ENCODE results near the gene SPOCK3. TPM values are rescaled to one million over a fixed set of nuclear protein-coding genes. Genes with fewer than 3 reads are reported as not detected.

SPOCK3 gene
- total and polyA plus RNA-seq, 2 experiments from 2014 or later: 1.6 to 4.1 TPM

DNA sequence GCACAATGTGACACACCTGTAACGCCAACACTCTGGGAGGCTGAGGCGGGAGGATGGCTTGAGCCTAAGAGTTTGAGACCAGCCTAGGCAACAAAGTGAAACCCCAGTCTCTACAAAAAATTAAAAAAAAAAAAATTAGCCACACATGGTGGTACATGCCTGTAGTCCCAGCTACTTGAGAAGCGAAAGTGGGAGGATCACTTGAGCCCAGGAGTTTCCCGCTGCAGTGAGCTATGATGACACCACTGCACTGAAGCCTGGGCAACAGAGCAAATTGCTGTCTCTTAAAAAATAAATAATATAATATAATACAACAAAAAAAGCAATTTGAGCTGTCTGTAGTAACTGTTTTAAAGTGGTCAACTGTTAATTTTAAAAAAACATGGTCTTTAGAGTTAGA lies 13.2 kb downstream of the SPOCK3 start:
- Mint-ChIP-seq H3K36me3 (ENCODE audit: low read depth) (no peaks in the 10 kb centered on the region), H3K27me3 (ENCODE audit: insufficient read depth, low read depth, poor library complexity) (no peaks in the 10 kb centered on the region), H3K4me3 (no peak overlapping the region), H3K9me3 (no peaks in the 10 kb centered on the region), H3K4me1 (peaks cover 10% of the 10 kb centered on the region; the same call in 2 of the 3 replicates), H3K27ac (no peak overlapping the region)
- Histone ChIP-seq H3K36me3 (ENCODE audit: insufficient read depth) (no peaks in the 10 kb centered on the region), H3K4me2 (no peak overlapping the region), H3K27me3 (ENCODE audit: insufficient read depth) (no peaks in the 10 kb centered on the region), H3K4me3 (no peak overlapping the region), H3K79me2 (replicated peaks; ENCODE audit: insufficient read depth) (no peaks in the 10 kb centered on the region), H4K20me1 (replicated peaks; ENCODE audit: insufficient read depth) (no peaks in the 10 kb centered on the region), H3K9me2 (ENCODE audit: insufficient read depth) (no peaks in the 10 kb centered on the region), H3K27ac (ENCODE audit: low read depth) (no peak overlapping the region), H3F3A (replicated peaks; ENCODE audit: low read depth) (no peaks in the 10 kb centered on the region), H2AFZ (no peak overlapping the region), H3K4me1 (ENCODE audit: insufficient read depth) (peaks cover 11% of the 10 kb centered on the region; the same call in 1 of the 2 replicates)
- TF ChIP-seq, protein P1, sequence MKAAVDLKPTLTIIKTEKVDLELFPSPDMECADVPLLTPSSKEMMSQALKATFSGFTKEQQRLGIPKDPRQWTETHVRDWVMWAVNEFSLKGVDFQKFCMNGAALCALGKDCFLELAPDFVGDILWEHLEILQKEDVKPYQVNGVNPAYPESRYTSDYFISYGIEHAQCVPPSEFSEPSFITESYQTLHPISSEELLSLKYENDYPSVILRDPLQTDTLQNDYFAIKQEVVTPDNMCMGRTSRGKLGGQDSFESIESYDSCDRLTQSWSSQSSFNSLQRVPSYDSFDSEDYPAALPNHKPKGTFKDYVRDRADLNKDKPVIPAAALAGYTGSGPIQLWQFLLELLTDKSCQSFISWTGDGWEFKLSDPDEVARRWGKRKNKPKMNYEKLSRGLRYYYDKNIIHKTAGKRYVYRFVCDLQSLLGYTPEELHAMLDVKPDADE (IDR thresholded peaks at IDR 0.05): no peak
- TF ChIP-seq EZH2phosphoT487 (IDR thresholded peaks at IDR 0.05; ENCODE audit: unreplicated experiment): no peak
- no peak for TF ChIP-seq JUNB (IDR thresholded peaks at IDR 0.05; ENCODE audit: unreplicated experiment)
- no peak for TF ChIP-seq EZH2 (IDR thresholded peaks at IDR 0.05; ENCODE audit: low read depth, unreplicated experiment)
- TF ChIP-seq, protein P2, sequence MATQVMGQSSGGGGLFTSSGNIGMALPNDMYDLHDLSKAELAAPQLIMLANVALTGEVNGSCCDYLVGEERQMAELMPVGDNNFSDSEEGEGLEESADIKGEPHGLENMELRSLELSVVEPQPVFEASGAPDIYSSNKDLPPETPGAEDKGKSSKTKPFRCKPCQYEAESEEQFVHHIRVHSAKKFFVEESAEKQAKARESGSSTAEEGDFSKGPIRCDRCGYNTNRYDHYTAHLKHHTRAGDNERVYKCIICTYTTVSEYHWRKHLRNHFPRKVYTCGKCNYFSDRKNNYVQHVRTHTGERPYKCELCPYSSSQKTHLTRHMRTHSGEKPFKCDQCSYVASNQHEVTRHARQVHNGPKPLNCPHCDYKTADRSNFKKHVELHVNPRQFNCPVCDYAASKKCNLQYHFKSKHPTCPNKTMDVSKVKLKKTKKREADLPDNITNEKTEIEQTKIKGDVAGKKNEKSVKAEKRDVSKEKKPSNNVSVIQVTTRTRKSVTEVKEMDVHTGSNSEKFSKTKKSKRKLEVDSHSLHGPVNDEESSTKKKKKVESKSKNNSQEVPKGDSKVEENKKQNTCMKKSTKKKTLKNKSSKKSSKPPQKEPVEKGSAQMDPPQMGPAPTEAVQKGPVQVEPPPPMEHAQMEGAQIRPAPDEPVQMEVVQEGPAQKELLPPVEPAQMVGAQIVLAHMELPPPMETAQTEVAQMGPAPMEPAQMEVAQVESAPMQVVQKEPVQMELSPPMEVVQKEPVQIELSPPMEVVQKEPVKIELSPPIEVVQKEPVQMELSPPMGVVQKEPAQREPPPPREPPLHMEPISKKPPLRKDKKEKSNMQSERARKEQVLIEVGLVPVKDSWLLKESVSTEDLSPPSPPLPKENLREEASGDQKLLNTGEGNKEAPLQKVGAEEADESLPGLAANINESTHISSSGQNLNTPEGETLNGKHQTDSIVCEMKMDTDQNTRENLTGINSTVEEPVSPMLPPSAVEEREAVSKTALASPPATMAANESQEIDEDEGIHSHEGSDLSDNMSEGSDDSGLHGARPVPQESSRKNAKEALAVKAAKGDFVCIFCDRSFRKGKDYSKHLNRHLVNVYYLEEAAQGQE (IDR thresholded peaks at IDR 0.05; ENCODE audit: unreplicated experiment): no peak
- TF ChIP-seq CREB1 (CRISPR knock-in tag; IDR thresholded peaks at IDR 0.05; ENCODE audit: low read depth): no peak
- TF ChIP-seq NANOG (IDR thresholded peaks at IDR 0.05; ENCODE audit: borderline replicate concordance): no peak
- TF ChIP-seq ZNF331 (CRISPR knock-in tag; IDR thresholded peaks at IDR 0.05; ENCODE audit: low read depth): no peak
- TF ChIP-seq, protein P3, sequence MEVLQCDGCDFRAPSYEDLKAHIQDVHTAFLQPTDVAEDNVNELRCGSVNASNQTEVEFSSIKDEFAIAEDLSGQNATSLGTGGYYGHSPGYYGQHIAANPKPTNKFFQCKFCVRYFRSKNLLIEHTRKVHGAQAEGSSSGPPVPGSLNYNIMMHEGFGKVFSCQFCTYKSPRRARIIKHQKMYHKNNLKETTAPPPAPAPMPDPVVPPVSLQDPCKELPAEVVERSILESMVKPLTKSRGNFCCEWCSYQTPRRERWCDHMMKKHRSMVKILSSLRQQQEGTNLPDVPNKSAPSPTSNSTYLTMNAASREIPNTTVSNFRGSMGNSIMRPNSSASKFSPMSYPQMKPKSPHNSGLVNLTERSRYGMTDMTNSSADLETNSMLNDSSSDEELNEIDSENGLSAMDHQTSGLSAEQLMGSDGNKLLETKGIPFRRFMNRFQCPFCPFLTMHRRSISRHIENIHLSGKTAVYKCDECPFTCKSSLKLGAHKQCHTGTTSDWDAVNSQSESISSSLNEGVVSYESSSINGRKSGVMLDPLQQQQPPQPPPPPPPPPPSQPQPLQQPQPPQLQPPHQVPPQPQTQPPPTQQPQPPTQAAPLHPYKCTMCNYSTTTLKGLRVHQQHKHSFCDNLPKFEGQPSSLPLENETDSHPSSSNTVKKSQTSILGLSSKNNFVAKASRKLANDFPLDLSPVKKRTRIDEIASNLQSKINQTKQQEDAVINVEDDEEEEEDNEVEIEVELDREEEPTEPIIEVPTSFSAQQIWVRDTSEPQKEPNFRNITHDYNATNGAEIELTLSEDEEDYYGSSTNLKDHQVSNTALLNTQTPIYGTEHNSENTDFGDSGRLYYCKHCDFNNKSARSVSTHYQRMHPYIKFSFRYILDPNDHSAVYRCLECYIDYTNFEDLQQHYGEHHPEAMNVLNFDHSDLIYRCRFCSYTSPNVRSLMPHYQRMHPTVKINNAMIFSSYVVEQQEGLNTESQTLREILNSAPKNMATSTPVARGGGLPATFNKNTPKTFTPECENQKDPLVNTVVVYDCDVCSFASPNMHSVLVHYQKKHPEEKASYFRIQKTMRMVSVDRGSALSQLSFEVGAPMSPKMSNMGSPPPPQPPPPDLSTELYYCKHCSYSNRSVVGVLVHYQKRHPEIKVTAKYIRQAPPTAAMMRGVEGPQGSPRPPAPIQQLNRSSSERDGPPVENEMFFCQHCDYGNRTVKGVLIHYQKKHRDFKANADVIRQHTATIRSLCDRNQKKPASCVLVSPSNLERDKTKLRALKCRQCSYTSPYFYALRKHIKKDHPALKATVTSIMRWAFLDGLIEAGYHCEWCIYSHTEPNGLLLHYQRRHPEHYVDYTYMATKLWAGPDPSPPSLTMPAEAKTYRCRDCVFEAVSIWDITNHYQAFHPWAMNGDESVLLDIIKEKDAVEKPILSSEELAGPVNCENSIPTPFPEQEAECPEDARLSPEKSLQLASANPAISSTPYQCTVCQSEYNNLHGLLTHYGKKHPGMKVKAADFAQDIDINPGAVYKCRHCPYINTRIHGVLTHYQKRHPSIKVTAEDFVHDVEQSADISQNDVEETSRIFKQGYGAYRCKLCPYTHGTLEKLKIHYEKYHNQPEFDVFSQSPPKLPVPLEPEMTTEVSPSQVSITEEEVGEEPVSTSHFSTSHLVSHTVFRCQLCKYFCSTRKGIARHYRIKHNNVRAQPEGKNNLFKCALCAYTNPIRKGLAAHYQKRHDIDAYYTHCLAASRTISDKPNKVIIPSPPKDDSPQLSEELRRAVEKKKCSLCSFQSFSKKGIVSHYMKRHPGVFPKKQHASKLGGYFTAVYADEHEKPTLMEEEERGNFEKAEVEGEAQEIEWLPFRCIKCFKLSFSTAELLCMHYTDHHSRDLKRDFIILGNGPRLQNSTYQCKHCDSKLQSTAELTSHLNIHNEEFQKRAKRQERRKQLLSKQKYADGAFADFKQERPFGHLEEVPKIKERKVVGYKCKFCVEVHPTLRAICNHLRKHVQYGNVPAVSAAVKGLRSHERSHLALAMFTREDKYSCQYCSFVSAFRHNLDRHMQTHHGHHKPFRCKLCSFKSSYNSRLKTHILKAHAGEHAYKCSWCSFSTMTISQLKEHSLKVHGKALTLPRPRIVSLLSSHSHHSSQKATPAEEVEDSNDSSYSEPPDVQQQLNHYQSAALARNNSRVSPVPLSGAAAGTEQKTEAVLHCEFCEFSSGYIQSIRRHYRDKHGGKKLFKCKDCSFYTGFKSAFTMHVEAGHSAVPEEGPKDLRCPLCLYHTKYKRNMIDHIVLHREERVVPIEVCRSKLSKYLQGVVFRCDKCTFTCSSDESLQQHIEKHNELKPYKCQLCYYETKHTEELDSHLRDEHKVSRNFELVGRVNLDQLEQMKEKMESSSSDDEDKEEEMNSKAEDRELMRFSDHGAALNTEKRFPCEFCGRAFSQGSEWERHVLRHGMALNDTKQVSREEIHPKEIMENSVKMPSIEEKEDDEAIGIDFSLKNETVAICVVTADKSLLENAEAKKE (CRISPR knock-in tag; IDR thresholded peaks at IDR 0.05): no peak
- TF ChIP-seq STAT1 (IDR thresholded peaks at IDR 0.05; ENCODE audit: unreplicated experiment): no peak
- no peak for TF ChIP-seq POLR2AphosphoS5 (IDR thresholded peaks at IDR 0.05; ENCODE audit: low read depth)
- TF ChIP-seq ZNF114 (CRISPR knock-in tag; IDR thresholded peaks at IDR 0.05): no peak
- TF ChIP-seq, protein P4, sequence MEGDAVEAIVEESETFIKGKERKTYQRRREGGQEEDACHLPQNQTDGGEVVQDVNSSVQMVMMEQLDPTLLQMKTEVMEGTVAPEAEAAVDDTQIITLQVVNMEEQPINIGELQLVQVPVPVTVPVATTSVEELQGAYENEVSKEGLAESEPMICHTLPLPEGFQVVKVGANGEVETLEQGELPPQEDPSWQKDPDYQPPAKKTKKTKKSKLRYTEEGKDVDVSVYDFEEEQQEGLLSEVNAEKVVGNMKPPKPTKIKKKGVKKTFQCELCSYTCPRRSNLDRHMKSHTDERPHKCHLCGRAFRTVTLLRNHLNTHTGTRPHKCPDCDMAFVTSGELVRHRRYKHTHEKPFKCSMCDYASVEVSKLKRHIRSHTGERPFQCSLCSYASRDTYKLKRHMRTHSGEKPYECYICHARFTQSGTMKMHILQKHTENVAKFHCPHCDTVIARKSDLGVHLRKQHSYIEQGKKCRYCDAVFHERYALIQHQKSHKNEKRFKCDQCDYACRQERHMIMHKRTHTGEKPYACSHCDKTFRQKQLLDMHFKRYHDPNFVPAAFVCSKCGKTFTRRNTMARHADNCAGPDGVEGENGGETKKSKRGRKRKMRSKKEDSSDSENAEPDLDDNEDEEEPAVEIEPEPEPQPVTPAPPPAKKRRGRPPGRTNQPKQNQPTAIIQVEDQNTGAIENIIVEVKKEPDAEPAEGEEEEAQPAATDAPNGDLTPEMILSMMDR (conservative IDR thresholded peaks at IDR 0.05; ENCODE audit: low read depth in 2 of 2): no peak
- no peak for DNase-seq (ENCODE audit: low spot score)
- no peak for ATAC-seq

Measured in GM23338 (cell line).